ENCODE results near the gene SLC9C2.

DNA sequence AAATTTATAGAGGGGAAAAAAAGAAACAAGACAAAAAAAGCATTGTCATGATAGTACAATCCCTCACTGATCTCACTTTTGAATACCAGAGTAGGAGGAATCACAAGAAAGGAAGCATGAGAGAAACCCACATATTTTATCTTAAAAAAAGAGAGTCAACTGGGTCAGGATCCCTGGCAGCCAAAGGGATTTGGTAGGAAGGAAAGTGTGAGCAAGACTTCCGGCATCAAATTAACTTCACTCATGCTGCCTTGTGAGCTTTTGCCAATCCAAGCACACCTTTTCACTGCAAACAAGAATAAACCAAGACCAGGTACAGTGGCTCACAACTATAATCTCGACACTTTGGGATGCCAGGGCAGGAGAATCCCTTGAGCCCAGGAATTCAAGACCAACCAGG lies 53.1 kb downstream of the SLC9C2 start:
- TF ChIP-seq, protein P1, sequence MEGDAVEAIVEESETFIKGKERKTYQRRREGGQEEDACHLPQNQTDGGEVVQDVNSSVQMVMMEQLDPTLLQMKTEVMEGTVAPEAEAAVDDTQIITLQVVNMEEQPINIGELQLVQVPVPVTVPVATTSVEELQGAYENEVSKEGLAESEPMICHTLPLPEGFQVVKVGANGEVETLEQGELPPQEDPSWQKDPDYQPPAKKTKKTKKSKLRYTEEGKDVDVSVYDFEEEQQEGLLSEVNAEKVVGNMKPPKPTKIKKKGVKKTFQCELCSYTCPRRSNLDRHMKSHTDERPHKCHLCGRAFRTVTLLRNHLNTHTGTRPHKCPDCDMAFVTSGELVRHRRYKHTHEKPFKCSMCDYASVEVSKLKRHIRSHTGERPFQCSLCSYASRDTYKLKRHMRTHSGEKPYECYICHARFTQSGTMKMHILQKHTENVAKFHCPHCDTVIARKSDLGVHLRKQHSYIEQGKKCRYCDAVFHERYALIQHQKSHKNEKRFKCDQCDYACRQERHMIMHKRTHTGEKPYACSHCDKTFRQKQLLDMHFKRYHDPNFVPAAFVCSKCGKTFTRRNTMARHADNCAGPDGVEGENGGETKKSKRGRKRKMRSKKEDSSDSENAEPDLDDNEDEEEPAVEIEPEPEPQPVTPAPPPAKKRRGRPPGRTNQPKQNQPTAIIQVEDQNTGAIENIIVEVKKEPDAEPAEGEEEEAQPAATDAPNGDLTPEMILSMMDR (IDR thresholded peaks at IDR 0.05; ENCODE audit: low read length): no peak
- no peak for TF ChIP-seq EZH2phosphoT487 (IDR thresholded peaks at IDR 0.05; ENCODE audit: low read length)
- TF ChIP-seq EZH2 (optimal IDR thresholded peaks at IDR 0.05; ENCODE audit: low read depth, low read length): no peak

Measured in MM.1S (cell line).